ENCODE results near the gene ITGA8. TPM values are rescaled to one million over a fixed set of nuclear protein-coding genes. Genes with fewer than 3 reads are reported as not detected.

ITGA8 gene
- total RNA-seq, 2 experiments from 2014 or later, result not detected

DNA sequence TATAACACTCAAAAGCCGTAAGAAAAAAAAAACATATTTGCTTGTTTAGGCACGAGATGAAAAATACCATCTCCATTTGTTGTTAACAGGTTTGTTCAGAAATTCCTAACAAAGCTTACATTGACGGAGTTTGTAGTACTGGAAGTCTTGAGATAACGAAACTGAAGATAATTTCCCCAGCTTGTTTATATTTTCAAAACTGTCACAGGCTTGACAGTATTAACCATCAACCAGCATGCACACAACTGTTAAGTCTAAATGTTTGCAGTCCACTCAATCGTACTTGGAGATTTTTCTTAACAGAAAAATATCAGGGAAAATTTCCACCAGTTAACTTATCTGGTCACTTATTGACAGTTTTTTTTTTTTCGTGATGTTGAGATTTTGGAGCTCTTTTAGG lies 68.5 kb downstream of the ITGA8 start:
- Histone ChIP-seq H3K9me3 (ENCODE audit: control insufficient read depth in 1 of 2, insufficient read depth in 1 of 2, low read length in 2 of 2) (no peaks in the 10 kb centered on the region), H3K4me1 (ENCODE audit: insufficient read depth, low read length) (no peaks in the 10 kb centered on the region), H3K27me3 (ENCODE audit: control insufficient read depth in 1 of 2, insufficient read depth in 2 of 2, low read length in 2 of 2) (no peaks in the 10 kb centered on the region), H3K27ac (ENCODE audit: low read depth in 1 of 2, low read length in 2 of 2) (no peak overlapping the region), H3K36me3 (ENCODE audit: insufficient read depth, low read length) (no peaks in the 10 kb centered on the region), H3K4me3 (ENCODE audit: low read length) (no peak overlapping the region)
- ATAC-seq (ENCODE audit: poor library complexity), result no peak
- no peaks in the 10 kb centered on the region for H3K9me3 Mint-ChIP-seq
- no peaks in the 10 kb centered on the region for H3K36me3 Mint-ChIP-seq (ENCODE audit: low read depth)
- no peak for DNase-seq
- H3K27ac Mint-ChIP-seq, result no peak overlapping the region
- ChIA-PET CTCF (no interaction called here), POLR2A (no interaction called here)
- no peaks in the 10 kb centered on the region for H3K4me1 Mint-ChIP-seq (ENCODE audit: low read depth)
- no peaks in the 10 kb centered on the region for H3K27me3 Mint-ChIP-seq
- H3K4me3 Mint-ChIP-seq, result no peak overlapping the region
- TF ChIP-seq, protein P1, sequence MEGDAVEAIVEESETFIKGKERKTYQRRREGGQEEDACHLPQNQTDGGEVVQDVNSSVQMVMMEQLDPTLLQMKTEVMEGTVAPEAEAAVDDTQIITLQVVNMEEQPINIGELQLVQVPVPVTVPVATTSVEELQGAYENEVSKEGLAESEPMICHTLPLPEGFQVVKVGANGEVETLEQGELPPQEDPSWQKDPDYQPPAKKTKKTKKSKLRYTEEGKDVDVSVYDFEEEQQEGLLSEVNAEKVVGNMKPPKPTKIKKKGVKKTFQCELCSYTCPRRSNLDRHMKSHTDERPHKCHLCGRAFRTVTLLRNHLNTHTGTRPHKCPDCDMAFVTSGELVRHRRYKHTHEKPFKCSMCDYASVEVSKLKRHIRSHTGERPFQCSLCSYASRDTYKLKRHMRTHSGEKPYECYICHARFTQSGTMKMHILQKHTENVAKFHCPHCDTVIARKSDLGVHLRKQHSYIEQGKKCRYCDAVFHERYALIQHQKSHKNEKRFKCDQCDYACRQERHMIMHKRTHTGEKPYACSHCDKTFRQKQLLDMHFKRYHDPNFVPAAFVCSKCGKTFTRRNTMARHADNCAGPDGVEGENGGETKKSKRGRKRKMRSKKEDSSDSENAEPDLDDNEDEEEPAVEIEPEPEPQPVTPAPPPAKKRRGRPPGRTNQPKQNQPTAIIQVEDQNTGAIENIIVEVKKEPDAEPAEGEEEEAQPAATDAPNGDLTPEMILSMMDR (IDR thresholded peaks at IDR 0.05), result no peak
- intact Hi-C loops (cut with DNase I, micrococcal nuclease), result no loop called here

- peaks cover 12% of the 10 kb centered on the region for H3K27me3 Mint-ChIP-seq
- H3K4me3 Mint-ChIP-seq, result no peak overlapping the region
- H3K27ac Mint-ChIP-seq, result no peak overlapping the region
- ChIA-PET CTCF (no interaction called here), POLR2A (no interaction called here)
- H3K9me3 Mint-ChIP-seq, result no peaks in the 10 kb centered on the region
- no peaks in the 10 kb centered on the region for H3K4me1 ChIP-seq (ENCODE audit: insufficient read depth, low read length)
- no peaks in the 10 kb centered on the region for H3K36me3 ChIP-seq (ENCODE audit: insufficient read depth, low read length)
- H3K27ac ChIP-seq (ENCODE audit: low read depth in 1 of 2, low read length in 2 of 2), result no peak overlapping the region
- no peaks in the 10 kb centered on the region for H3K4me1 Mint-ChIP-seq (ENCODE audit: low read depth)
- no peaks in the 10 kb centered on the region for H3K36me3 Mint-ChIP-seq (ENCODE audit: low read depth)
- H3K9me3 ChIP-seq (ENCODE audit: control insufficient read depth in 1 of 2, insufficient read depth in 1 of 2, low read length in 2 of 2), result no peaks in the 10 kb centered on the region
- TF ChIP-seq, protein P1 (IDR thresholded peaks at IDR 0.05), result no peak
- intact Hi-C loops (cut with DNase I, micrococcal nuclease), result no loop called here
- ATAC-seq (ENCODE audit: poor library complexity) (no peak), DNase-seq (no peak)
- H3K4me3 ChIP-seq (ENCODE audit: low read length), result no peak overlapping the region
- H3K27me3 ChIP-seq (ENCODE audit: control insufficient read depth in 1 of 2, insufficient read depth in 2 of 2, low read length in 2 of 2), result peaks cover 0 to 2% of the 10 kb centered on the region in 2 experiments
Observed at GRCh38 chr10:15642095-15642494, 77.6 kb downstream of the ITGA8 start.

- Histone ChIP-seq H3K4me3 (ENCODE audit: low read length) (no peak overlapping the region), H3K9me3 (ENCODE audit: control insufficient read depth in 1 of 2, insufficient read depth in 1 of 2, low read length in 2 of 2) (no peaks in the 10 kb centered on the region), H3K27me3 (ENCODE audit: control insufficient read depth in 1 of 2, insufficient read depth in 2 of 2, low read length in 2 of 2) (peaks cover 0 to 2% of the 10 kb centered on the region in 2 experiments), H3K4me1 (ENCODE audit: insufficient read depth, low read length) (no peaks in the 10 kb centered on the region), H3K27ac (ENCODE audit: low read depth in 1 of 2, low read length in 2 of 2) (no peak overlapping the region), H3K36me3 (ENCODE audit: insufficient read depth, low read length) (no peaks in the 10 kb centered on the region)
- DNase-seq, result no peak
- Mint-ChIP-seq H3K4me1 (ENCODE audit: low read depth) (no peaks in the 10 kb centered on the region), H3K27ac (no peak overlapping the region), H3K36me3 (ENCODE audit: low read depth) (no peaks in the 10 kb centered on the region), H3K27me3 (peaks cover 18% of the 10 kb centered on the region), H3K4me3 (no peak overlapping the region), H3K9me3 (no peaks in the 10 kb centered on the region)
- TF ChIP-seq, protein P1 (IDR thresholded peaks at IDR 0.05), result no peak
- POLR2A ChIA-PET, result no interaction called here
- ATAC-seq (ENCODE audit: poor library complexity), result no peak
- intact Hi-C loops (cut with DNase I, micrococcal nuclease), result no loop called here
- CTCF ChIA-PET, result no interaction called here
Observed at GRCh38 chr10:15640536-15641085, 79.1 kb downstream of the ITGA8 start.
